HepG2 (cell line): ENCODE data around the gene ELOVL6. TPM values are rescaled to one million over a fixed set of nuclear protein-coding genes. Genes with fewer than 3 reads are reported as not detected.

Experiments
- ATAC-seq: fragments of 200-7000 bp; cut with Tn5 transposase; 3 replicates; pipeline ENCODE4 v1.9.1; 2020; ENCODE audit warnings: mild to moderate bottlenecking, moderate library complexity
- BruUV-seq: library from RNA; stranded (reverse); fragments of 400-500 nt; replicated peaks from 2 replicates; lab custom pipeline; 2021; lab: Mats Ljungman, UMichigan
- CTCF ChIA-PET: fragments of 300-600 bp; formaldehyde crosslinking; extraction: SDS; loops from one replicate; lab custom pipeline; 2021; ENCODE audit warnings: low total read pairs, inconsistent platforms, low intra/inter-chr PET ratio; lab: Yijun Ruan, JAX
- POLR2A ChIA-PET: fragments of 350-600 bp; sonication (Branson Sonifier 250); formaldehyde crosslinking; loops from one replicate; lab custom pipeline; 2020; ENCODE audit warnings: antibody characterized with exemption, inconsistent platforms; lab: Yijun Ruan, JAX
- DNase-seq: peaks from one replicate; pipeline ENCODE4 v3.0.0-alpha.2; 2015; ENCODE audit warnings: low spot score
- FAIRE-seq: peaks from 3 replicates; lab custom pipeline; 2011; peaks lifted over from hg19 to GRCh38; lab: Jason Lieb, UNC
- H2AFZ ChIP-seq: one replicate; pipeline ENCODE4 v1.6.1; 2011; ENCODE audit warnings: low read length, inconsistent platforms
- H3K27ac ChIP-seq: fragments of 300-600 bp; 3 replicates; pipeline ENCODE4 v1.8.0; 2011; ENCODE audit warnings: mixed run types, mild to moderate bottlenecking, mixed read lengths, low read length, inconsistent platforms; ENCODE audit not compliant: insufficient read depth; ENCODE audit errors: extremely low read length
- H3K27me3 ChIP-seq, 2 experiments: fragments of 200-600 bp in 1 of 2; 2 replicates in 1 of 2; 3 replicates in 1 of 2; pipeline versions ENCODE4 v1.6.0 to v1.8.0; 2011; ENCODE audit warnings: low read length in 2 of 2, mild to moderate bottlenecking in 2 of 2, moderate library complexity in 2 of 2, inconsistent platforms in 1 of 2; ENCODE audit not compliant: insufficient read depth in 2 of 2, control insufficient read depth in 1 of 2
- H3K36me3 ChIP-seq, 2 experiments: fragments of 200-600 bp in 1 of 2; replicated peaks in 1 of 2; 2 replicates in 1 of 2; 3 replicates in 1 of 2; pipeline versions ENCODE4 v1.5.1 to v1.8.0; 2011; ENCODE audit warnings: low read length in 2 of 2, inconsistent platforms in 1 of 2; ENCODE audit not compliant: insufficient read depth in 2 of 2, control insufficient read depth in 1 of 2
- H3K4me1 ChIP-seq: 2 replicates; pipeline ENCODE4 v1.5.1; 2012; ENCODE audit warnings: low read length, inconsistent platforms; ENCODE audit not compliant: insufficient read depth
- H3K4me2 ChIP-seq: 2 replicates; pipeline ENCODE4 v1.6.0; 2011; ENCODE audit warnings: low read depth, low read length, inconsistent platforms
- H3K4me3 ChIP-seq, 3 experiments: fragments of 200-600 bp in 1 of 3; sonication (generic), shearing (Covaris generic) in 1 of 3; replicated peaks in 1 of 3; 2 replicates each; pipeline ENCODE4 v1.5.1; 2011 to 2016; ENCODE audit warnings: low read length in 3 of 3, inconsistent platforms in 2 of 3, low read depth in 2 of 3, mild to moderate bottlenecking in 2 of 3, control low read depth in 1 of 3, mixed read lengths in 1 of 3; ENCODE audit not compliant: insufficient read depth in 1 of 3
- H3K79me2 ChIP-seq: one replicate; pipeline ENCODE4 v1.6.1; 2011; ENCODE audit warnings: low read length, inconsistent platforms; ENCODE audit not compliant: insufficient read depth
- H3K9ac ChIP-seq: 2 replicates; pipeline ENCODE4 v1.6.0; 2011; ENCODE audit warnings: mild to moderate bottlenecking, low read depth, low read length, inconsistent platforms; ENCODE audit not compliant: insufficient read depth
- H3K9me3 ChIP-seq: 2 replicates; pipeline ENCODE4 v1.5.1; 2012; ENCODE audit warnings: mild to moderate bottlenecking, low read length
- H4K20me1 ChIP-seq: 2 replicates; pipeline ENCODE4 v1.6.0; 2011; ENCODE audit warnings: inconsistent platforms, mild to moderate bottlenecking, low read length, moderate library complexity; ENCODE audit not compliant: insufficient read depth
- FIP1L1 ChIP-seq: fragments of 200-400 bp; formaldehyde crosslinking; IDR thresholded peaks from 2 replicates; pipeline ENCODE4 v1.6.1; 2018; ENCODE audit warnings: low read depth, mild to moderate bottlenecking, low read length, moderate library complexity, borderline replicate concordance; ENCODE audit not compliant: insufficient read depth
- FOSL1 ChIP-seq: sonication (generic); formaldehyde crosslinking; IDR thresholded peaks from 2 replicates; pipeline ENCODE4 v1.9.0; 2021; ENCODE audit warnings: missing genetic modification reagents, borderline replicate concordance
- FOXP1 ChIP-seq, 2 experiments: fragments of 450-650 bp in 1 of 2; IDR thresholded peaks; 2 replicates each; pipeline ENCODE4 v1.6.1; 2017 to 2018; ENCODE audit warnings: antibody characterized with exemption in 1 of 2
- NKX3-1 ChIP-seq: sonication (generic); formaldehyde crosslinking; IDR thresholded peaks from 2 replicates; pipeline ENCODE4 v1.5.0; 2020; ENCODE audit warnings: missing genetic modification reagents
- SRF ChIP-seq: IDR thresholded peaks from 2 replicates; pipeline ENCODE4 v1.6.1; 2011; ENCODE audit warnings: mild to moderate bottlenecking, low read depth, low read length, moderate library complexity
- TP53 ChIP-seq: sonication (generic); formaldehyde crosslinking; conservative IDR thresholded peaks from 2 replicates; pipeline ENCODE4 v1.4.0; 2020; ENCODE audit warnings: missing genetic modification reagents
- U2AF2 ChIP-seq: fragments of 200-400 bp; formaldehyde crosslinking; IDR thresholded peaks from 2 replicates; pipeline ENCODE4 v1.6.1; 2017; ENCODE audit warnings: low read depth, mild to moderate bottlenecking, low read length
- ZNF235 ChIP-seq: sonication (generic); formaldehyde crosslinking; IDR thresholded peaks from 2 replicates; pipeline ENCODE4 v1.8.1; 2023; ENCODE audit warnings: mild to moderate bottlenecking, missing genetic modification reagents, borderline replicate concordance
- ZNF567 ChIP-seq: sonication (generic); formaldehyde crosslinking; IDR thresholded peaks from 2 replicates; pipeline ENCODE4 v1.8.1; 2023; ENCODE audit warnings: mild to moderate bottlenecking, missing genetic modification reagents, borderline replicate concordance
- ZNF619 ChIP-seq: sonication (generic); formaldehyde crosslinking; IDR thresholded peaks from 2 replicates; pipeline ENCODE4 v1.4.0; 2020; ENCODE audit warnings: mild to moderate bottlenecking, missing genetic modification reagents
- ZNF674 ChIP-seq: sonication (generic); formaldehyde crosslinking; IDR thresholded peaks from 2 replicates; pipeline ENCODE4 v1.5.0; 2020; ENCODE audit warnings: low read depth, mild to moderate bottlenecking, missing genetic modification reagents
- ZNF766 ChIP-seq: sonication (generic); formaldehyde crosslinking; IDR thresholded peaks from 2 replicates; pipeline ENCODE4 v1.5.0; 2020; ENCODE audit warnings: missing genetic modification reagents, borderline replicate concordance
- WGBS: methylation state at CpG from one replicate; pipeline ENCODE4 v1.1.6; 2017; ENCODE audit warnings: low lambda C conversion rate; 5-methylcytosine and 5-hydroxymethylcytosine counted together
- in situ Hi-C: cut with HindIII; loops from 2 replicates; pipeline ENCODE4 v1.10.0; 2017; ENCODE audit warnings: low pct_unique_long_range_greater_than_20kb; ENCODE audit not compliant: extremely low pct_ligation_motif_present
- intact Hi-C: fragments of 100-400 bp; cut with micrococcal nuclease; formaldehyde crosslinking; loops from one replicate; pipeline ENCODE4 v1.10.0; 2022; ENCODE audit not compliant: unreplicated experiment
- polyA plus RNA-seq, 8 experiments: library from polyadenylated mRNA; depleted of rRNA in 3 of 8; stranded (reverse) in 7 of 8; unstranded in 1 of 8; fragments of >200 nt; fragmentation: Illumina TruSeq in 4 of 8; extraction: Trizol in 4 of 8; gene quantifications; 2 replicates each; pipeline versions ENCODE4 v1.2.1 to v1.2.3, GENCODE V29; 2011 to 2016; ENCODE audit warnings: low read depth in 4 of 8, missing spikeins in 1 of 8, mixed read lengths in 1 of 8; ENCODE audit not compliant: insufficient read depth in 1 of 8
- total RNA-seq, 5 experiments: library from RNA; depleted of rRNA; stranded (reverse); fragments of >200 nt; fragmentation: Illumina TruSeq; extraction: Trizol; gene quantifications; 2 replicates each; pipeline ENCODE4 v1.2.3, GENCODE V29; 2016; ENCODE audit warnings: low read depth in 1 of 5
- TF ChIP-seq, protein P1 (sequence below): sonication (generic); formaldehyde crosslinking; IDR thresholded peaks from 2 replicates; pipeline ENCODE4 v1.4.0; 2020; ENCODE audit warnings: missing genetic modification reagents
- TF ChIP-seq, protein P2 (sequence below): sonication (generic); formaldehyde crosslinking; IDR thresholded peaks from 2 replicates; pipeline ENCODE4 v1.5.1; 2020; ENCODE audit warnings: mild to moderate bottlenecking, moderate library complexity, missing genetic modification reagents
- TF ChIP-seq, protein P3 (sequence below): sonication (generic); formaldehyde crosslinking; IDR thresholded peaks from 2 replicates; pipeline ENCODE4 v1.8.0; 2022; ENCODE audit warnings: low read depth, missing genetic modification reagents
- TF ChIP-seq, protein P4 (sequence below): sonication (generic); formaldehyde crosslinking; IDR thresholded peaks from 2 replicates; pipeline ENCODE4 v1.5.0; 2020; ENCODE audit warnings: mild to moderate bottlenecking, missing genetic modification reagents, borderline replicate concordance

The ELOVL6 gene
- total and polyA plus RNA-seq, 2 of the 13 experiments (the other 11 are each of a cell fraction or from before 2014, with no cell fraction given): 14.1 to 23.2 TPM

DNA sequence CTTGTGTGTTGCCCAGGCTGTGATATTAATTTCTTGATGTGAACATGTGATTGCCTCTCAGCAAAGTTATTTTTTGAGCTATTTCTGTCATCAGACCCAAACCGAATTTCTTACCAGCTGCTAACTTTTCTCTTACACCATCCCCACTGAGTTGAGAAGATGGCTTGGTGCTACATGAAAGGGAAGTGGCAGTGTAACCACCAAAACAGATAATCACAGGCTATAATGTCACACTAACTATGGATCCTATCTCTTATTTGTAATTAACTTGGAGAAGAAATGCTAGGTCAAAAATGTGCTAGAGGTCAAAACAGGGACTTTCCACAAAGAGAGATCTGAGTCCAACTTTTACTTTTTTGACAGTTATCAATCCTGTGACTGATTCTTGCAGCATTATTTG lies 43.8 kb downstream of the ELOVL6 start:
- peaks cover 12% of the 10 kb centered on the region for H3K79me2 ChIP-seq
- WGBS: 100% methylated on average over 1 of the region's 1 CpG
- FAIRE-seq: no peak
- TF ChIP-seq FIP1L1 (no peak), ZNF567 (no peak), FOSL1 (CRISPR knock-in tag) (no peak), NKX3-1 (CRISPR knock-in tag) (no peak), U2AF2 (no peak), ZNF619 (CRISPR knock-in tag) (no peak), ZNF766 (CRISPR knock-in tag) (no peak), SRF (no peak), FOXP1 (IDR thresholded peaks at IDR 0.05) (no peak), FOXP1 (CRISPR knock-in tag; IDR thresholded peaks at IDR 0.05) (no peak), ZNF235 (no peak), ZNF674 (CRISPR knock-in tag) (no peak), TP53 (CRISPR knock-in tag) (no peak)
- TF ChIP-seq, protein P1, sequence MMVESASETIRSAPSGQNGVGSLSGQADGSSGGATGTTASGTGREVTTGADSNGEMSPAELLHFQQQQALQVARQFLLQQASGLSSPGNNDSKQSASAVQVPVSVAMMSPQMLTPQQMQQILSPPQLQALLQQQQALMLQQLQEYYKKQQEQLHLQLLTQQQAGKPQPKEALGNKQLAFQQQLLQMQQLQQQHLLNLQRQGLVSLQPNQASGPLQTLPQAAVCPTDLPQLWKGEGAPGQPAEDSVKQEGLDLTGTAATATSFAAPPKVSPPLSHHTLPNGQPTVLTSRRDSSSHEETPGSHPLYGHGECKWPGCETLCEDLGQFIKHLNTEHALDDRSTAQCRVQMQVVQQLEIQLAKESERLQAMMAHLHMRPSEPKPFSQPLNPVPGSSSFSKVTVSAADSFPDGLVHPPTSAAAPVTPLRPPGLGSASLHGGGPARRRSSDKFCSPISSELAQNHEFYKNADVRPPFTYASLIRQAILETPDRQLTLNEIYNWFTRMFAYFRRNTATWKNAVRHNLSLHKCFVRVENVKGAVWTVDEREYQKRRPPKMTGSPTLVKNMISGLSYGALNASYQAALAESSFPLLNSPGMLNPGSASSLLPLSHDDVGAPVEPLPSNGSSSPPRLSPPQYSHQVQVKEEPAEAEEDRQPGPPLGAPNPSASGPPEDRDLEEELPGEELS (CRISPR knock-in tag): no peak
- TF ChIP-seq, protein P2, sequence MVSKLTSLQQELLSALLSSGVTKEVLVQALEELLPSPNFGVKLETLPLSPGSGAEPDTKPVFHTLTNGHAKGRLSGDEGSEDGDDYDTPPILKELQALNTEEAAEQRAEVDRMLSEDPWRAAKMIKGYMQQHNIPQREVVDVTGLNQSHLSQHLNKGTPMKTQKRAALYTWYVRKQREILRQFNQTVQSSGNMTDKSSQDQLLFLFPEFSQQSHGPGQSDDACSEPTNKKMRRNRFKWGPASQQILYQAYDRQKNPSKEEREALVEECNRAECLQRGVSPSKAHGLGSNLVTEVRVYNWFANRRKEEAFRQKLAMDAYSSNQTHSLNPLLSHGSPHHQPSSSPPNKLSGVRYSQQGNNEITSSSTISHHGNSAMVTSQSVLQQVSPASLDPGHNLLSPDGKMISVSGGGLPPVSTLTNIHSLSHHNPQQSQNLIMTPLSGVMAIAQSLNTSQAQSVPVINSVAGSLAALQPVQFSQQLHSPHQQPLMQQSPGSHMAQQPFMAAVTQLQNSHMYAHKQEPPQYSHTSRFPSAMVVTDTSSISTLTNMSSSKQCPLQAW (CRISPR knock-in tag): no peak
- TF ChIP-seq, protein P3, sequence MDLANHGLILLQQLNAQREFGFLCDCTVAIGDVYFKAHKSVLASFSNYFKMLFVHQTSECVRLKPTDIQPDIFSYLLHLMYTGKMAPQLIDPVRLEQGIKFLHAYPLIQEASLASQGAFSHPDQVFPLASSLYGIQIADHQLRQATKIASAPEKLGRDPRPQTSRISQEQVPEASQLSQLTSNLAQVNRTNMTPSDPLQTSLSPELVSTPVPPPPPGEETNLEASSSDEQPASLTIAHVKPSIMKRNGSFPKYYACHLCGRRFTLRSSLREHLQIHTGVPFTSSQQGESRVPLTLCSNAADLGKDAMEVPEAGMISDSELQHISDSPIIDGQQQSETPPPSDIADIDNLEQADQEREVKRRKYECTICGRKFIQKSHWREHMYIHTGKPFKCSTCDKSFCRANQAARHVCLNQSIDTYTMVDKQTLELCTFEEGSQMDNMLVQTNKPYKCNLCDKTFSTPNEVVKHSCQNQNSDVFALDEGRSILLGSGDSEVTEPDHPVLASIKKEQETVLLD: no peak
- TF ChIP-seq, protein P4, sequence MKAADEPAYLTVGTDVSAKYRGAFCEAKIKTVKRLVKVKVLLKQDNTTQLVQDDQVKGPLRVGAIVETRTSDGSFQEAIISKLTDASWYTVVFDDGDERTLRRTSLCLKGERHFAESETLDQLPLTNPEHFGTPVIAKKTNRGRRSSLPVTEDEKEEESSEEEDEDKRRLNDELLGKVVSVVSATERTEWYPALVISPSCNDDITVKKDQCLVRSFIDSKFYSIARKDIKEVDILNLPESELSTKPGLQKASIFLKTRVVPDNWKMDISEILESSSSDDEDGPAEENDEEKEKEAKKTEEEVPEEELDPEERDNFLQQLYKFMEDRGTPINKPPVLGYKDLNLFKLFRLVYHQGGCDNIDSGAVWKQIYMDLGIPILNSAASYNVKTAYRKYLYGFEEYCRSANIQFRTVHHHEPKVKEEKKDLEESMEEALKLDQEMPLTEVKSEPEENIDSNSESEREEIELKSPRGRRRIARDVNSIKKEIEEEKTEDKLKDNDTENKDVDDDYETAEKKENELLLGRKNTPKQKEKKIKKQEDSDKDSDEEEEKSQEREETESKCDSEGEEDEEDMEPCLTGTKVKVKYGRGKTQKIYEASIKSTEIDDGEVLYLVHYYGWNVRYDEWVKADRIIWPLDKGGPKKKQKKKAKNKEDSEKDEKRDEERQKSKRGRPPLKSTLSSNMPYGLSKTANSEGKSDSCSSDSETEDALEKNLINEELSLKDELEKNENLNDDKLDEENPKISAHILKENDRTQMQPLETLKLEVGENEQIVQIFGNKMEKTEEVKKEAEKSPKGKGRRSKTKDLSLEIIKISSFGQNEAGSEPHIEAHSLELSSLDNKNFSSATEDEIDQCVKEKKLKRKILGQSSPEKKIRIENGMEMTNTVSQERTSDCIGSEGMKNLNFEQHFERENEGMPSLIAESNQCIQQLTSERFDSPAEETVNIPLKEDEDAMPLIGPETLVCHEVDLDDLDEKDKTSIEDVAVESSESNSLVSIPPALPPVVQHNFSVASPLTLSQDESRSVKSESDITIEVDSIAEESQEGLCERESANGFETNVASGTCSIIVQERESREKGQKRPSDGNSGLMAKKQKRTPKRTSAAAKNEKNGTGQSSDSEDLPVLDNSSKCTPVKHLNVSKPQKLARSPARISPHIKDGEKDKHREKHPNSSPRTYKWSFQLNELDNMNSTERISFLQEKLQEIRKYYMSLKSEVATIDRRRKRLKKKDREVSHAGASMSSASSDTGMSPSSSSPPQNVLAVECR: no peak

More for the DNA sequence above, 43.8 kb downstream of the ELOVL6 start:
- intact Hi-C loops: no loop called here
- ATAC-seq: no peak
- H3K27me3 ChIP-seq: no peaks in the 10 kb centered on the region; a peak in 1 of 5 replicates
- CTCF ChIA-PET: no interaction called here
- H3K27ac ChIP-seq: no peak overlapping the region
- no peak overlapping the region for H2AFZ ChIP-seq
- peaks cover 0 to 2% of the 10 kb centered on the region in 2 experiments; a peak in 1 of 5 replicates for H3K36me3 ChIP-seq
- in situ Hi-C loops: no loop called here
- POLR2A ChIA-PET: no interaction called here
- no peak overlapping the region for H3K4me2 ChIP-seq
- BruUV-seq: no TSS peak
- DNase-seq: no peak
- no peaks in the 10 kb centered on the region for H3K9me3 ChIP-seq
- H4K20me1 ChIP-seq: 0 out of 2 replicates have a peak, but pooled peaks cover 2% of the 10 kb centered on the region
- H3K4me1 ChIP-seq: no peaks in the 10 kb centered on the region
- H3K9ac ChIP-seq: no peak overlapping the region
- no peak overlapping the region for H3K4me3 ChIP-seq
